Skeletal muscle satellite cell (primary cell): ENCODE measurements around the gene SMCHD1.
"Not testable (repeated sequence)": the region's sequence is repeated elsewhere in the genome, so short reads cannot be mapped to it uniquely, and the experiment has no call there.

ENCODE experiments used
- H3K27me3 ChIP-seq: 2 replicates; pipeline ENCODE4 v1.7.0; 2013; ENCODE audit warnings: low read length; ENCODE audit not compliant: control insufficient read depth, insufficient read depth
- H3K36me3 ChIP-seq: 2 replicates; pipeline ENCODE4 v1.7.0; 2013; ENCODE audit warnings: mild to moderate bottlenecking, control low read depth, low read length; ENCODE audit not compliant: insufficient read depth
- H3K4me1 ChIP-seq: 2 replicates; pipeline ENCODE4 v1.7.0; 2013; ENCODE audit warnings: low read length; ENCODE audit not compliant: control insufficient read depth, insufficient read depth
- H3K4me2 ChIP-seq: 2 replicates; pipeline ENCODE4 v1.7.0; 2013; ENCODE audit warnings: mild to moderate bottlenecking, low read length
- H3K4me3 ChIP-seq: 2 replicates; pipeline ENCODE4 v1.7.0; 2013; ENCODE audit warnings: low read length
- H3K9ac ChIP-seq: 2 replicates; pipeline ENCODE4 v1.7.0; 2013; ENCODE audit warnings: mild to moderate bottlenecking, low read depth, low read length, moderate library complexity
- H3K9me3 ChIP-seq: replicated peaks from 2 replicates; pipeline ENCODE4 v1.7.0; 2013; ENCODE audit warnings: mild to moderate bottlenecking, control low read depth, low read length

Gene SMCHD1

DNA sequence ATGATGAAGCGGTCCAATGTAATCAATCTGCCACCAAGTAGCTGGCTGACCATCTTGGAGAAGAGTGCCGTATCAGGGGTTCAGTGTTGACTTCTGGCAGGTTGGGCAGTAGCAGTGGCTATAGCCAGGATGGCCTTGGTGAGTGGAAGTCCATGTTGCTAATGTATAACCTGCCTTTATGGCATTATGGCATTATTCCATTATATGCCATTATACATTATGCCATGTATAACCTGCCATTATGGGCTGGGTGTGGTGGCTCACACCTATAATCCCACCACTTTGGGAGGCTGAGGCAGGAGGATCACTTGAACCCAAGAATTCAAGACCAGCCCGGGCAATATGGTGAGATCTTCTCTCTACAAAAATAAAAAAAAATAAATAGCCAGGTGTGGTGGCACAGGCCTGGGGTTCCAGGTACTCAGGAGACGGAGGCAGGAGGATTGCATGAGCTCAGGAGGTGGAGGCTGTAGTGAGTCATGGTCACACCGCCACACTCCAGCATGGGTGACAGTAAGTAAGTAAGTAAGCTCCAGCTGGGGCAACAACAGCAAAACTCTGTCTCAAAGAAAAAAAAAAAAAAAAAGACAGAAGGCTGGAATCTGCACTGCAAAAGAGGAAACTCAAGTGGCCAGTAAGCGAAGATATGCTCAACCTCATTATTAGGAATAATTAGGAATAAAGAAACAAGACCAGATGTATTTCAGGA, 166.8 kb downstream of the SMCHD1 start:
- Histone ChIP-seq H3K4me1 (no peaks in the 10 kb centered on the region), H3K36me3 (no peaks in the 10 kb centered on the region), H3K9me3 (no peaks in the 10 kb centered on the region), H3K27me3 (peaks cover 7% of the 10 kb centered on the region), H3K4me3 (no peak overlapping the region), H3K4me2 (no peak overlapping the region), H3K9ac (no peak overlapping the region)

DNA sequence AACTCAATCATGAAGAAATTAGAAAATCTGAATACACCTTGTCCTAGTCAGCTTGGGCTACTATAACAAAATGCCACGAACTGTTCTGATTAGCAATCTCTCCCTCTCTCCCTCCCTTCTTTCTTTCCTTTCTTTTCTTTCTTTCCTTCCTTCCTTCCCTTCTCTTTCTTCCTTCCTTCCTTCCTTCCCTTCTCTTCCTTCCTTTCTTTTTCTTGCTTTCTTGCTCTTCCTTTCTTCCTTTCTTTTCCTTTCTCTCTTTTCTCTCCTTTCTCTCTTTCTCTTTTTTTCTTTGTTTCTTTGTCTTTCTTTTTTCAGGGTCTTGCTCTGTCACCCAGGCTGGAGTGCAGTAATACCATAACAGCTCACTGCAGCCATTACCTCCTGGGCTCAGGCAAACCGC, 167.7 kb downstream of the SMCHD1 start:
- no peaks in the 10 kb centered on the region for H3K9me3 ChIP-seq

DNA sequence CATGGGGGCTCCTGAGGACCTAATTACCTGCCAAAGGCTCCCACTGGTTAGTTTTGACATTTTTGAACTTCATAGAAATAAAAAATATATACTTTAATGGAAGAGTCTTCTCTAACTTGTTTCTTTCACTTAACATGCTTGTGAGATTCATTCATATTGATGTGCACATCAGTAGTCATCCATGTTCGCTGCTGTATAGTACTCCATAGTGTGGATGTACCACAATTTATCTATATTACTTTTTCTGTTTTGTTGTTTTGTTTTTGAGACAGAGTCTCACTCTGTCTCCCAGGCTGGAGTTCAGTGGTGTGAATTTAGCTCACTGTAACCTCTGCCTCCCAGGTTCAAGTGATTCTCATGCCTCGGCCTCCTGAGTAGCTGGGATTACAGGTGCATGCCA, 168.4 kb downstream of the SMCHD1 start:
- Histone ChIP-seq H3K4me2 (no peak overlapping the region), H3K4me3 (no peak overlapping the region), H3K27me3 (peaks cover 7% of the 10 kb centered on the region), H3K4me1 (no peaks in the 10 kb centered on the region), H3K9ac (no peak overlapping the region), H3K36me3 (no peaks in the 10 kb centered on the region), H3K9me3 (no peaks in the 10 kb centered on the region)

More for the DNA sequence above, 167.7 kb downstream of the SMCHD1 start:
- Histone ChIP-seq H3K4me3 (no peak overlapping the region), H3K9ac (no peak overlapping the region), H3K36me3 (no peaks in the 10 kb centered on the region), H3K27me3 (peaks cover 7% of the 10 kb centered on the region), H3K4me1 (no peaks in the 10 kb centered on the region), H3K4me2 (no peak overlapping the region)

DNA sequence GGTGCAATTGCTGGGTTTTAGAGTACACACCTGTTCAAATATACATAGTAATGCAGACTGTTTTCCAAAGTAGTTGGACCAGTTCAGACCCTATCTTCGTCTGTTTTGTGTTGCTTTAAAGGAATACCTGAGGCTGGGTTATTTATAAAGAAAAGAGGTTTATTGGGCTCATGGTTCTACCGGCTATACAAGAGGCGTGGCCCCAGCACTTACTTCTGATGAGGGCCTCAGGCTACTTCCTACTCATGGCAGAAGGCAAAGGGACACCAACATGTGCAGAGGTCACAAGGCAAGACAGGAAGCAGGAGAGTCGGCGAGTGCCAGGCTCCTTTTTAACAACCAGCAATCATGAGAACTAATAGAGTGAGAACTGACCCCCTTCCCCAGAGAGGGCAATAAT, 169.3 kb downstream of the SMCHD1 start:
- Histone ChIP-seq H3K36me3 (no peaks in the 10 kb centered on the region), H3K27me3 (peaks cover 7% of the 10 kb centered on the region), H3K4me1 (no peaks in the 10 kb centered on the region), H3K4me2 (no peak overlapping the region), H3K4me3 (no peak overlapping the region), H3K9me3 (no peaks in the 10 kb centered on the region), H3K9ac (no peak overlapping the region)

DNA sequence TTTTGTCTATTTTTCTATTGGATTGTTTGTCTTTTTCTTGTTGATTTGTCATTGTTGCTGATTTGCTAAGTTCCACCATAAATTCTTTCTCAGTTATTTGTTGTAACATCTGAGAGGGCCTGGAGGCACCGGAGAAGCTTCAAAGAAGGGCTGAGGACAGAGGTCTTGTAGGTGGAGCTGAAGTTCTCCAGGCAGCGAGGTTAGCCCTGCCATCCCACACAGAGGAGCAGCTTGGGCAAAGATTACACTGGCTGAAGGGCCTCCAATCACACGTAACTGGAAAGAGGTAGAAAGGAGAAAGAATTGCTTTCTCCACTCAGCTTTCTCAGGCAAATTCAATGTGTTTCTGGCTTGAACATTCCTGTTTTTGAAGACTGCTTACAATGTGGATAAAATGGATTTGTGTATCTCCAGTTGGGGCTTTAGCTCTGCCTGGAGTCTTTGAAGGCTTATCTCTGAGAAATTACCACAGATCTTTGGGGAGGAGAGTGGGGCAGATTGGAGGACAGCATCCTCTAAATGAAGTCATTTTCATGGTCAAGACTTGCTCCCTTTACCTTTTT, 170.2 kb downstream of the SMCHD1 start:
- H3K4me3 ChIP-seq, result no peak overlapping the region
- H3K9ac ChIP-seq, result no peak overlapping the region
- no peaks in the 10 kb centered on the region for H3K4me1 ChIP-seq

DNA sequence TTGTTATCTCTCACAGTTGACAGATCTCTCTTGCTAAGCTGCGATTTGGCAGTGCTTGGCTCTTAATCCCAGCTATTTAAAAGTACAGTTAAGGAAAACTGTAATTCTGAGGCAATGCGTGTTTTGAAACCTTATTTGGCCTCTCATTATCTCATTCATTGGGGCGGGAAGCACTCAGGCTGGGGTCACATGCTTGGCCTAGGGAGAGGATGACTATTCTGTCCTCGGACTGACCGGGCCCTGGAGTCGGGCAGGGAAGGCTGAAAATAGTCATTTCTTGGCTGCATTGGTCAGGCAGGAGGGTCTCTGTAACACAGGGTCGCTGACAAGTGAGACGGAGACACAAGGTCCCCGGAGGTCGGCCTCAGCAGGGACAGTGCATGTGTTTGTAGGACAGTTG, 171.1 kb downstream of the SMCHD1 start:
- no peaks in the 10 kb centered on the region for H3K9me3 ChIP-seq
- H3K4me3 ChIP-seq, result no peak overlapping the region
- peaks cover 16% of the 10 kb centered on the region for H3K27me3 ChIP-seq
- H3K4me2 ChIP-seq, result no peak overlapping the region
- H3K36me3 ChIP-seq, result no peaks in the 10 kb centered on the region
- no peak overlapping the region for H3K9ac ChIP-seq
- no peaks in the 10 kb centered on the region for H3K4me1 ChIP-seq

More for the DNA sequence above, 170.2 kb downstream of the SMCHD1 start:
- no peaks in the 10 kb centered on the region for H3K36me3 ChIP-seq
- H3K9me3 ChIP-seq, result no peaks in the 10 kb centered on the region
- H3K27me3 ChIP-seq, result peaks cover 12% of the 10 kb centered on the region
- no peak overlapping the region for H3K4me2 ChIP-seq

DNA sequence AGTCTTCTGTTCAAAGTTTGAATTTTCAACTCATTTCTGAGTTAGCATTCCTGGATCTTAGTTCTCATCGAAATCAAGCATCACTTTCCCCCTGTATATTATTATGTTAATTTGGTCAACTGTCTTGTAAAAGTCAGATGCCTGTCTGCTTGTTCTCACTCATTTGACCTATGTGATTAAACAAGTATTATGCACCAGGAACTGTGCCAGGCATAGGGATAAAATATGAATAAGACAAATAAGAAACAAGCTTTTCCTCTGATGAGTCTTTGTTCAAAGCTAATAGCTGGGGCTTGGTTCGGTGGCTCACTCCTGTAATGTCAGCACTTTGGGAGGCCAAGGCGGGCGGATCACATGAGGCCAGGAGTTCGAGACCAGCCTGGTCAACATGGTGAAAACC, 171.5 kb downstream of the SMCHD1 start:
- Histone ChIP-seq H3K36me3 (no peaks in the 10 kb centered on the region), H3K9ac (no peak overlapping the region), H3K4me2 (no peak overlapping the region), H3K4me1 (no peaks in the 10 kb centered on the region), H3K4me3 (no peak overlapping the region), H3K27me3 (peaks cover 12% of the 10 kb centered on the region), H3K9me3 (no peaks in the 10 kb centered on the region)

DNA sequence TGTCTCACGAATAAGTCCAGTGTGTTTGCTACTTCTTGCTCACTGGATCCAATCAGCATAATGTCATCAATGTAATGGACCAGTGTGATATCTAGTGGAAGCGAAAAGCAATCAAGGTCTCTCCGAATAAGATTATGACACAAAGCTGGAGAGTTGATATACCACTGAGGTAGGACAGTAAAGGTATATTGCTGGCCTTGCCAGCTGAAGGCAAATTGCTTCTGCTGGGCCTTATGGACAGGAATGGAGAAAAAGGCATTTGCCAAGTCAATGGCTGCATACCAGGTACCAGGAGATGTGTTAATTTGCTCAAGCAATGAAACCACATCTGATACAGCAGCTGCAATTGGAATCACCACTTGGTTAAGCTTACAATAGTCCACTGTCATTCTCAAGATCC, 180.6 kb downstream of the SMCHD1 start:
- H3K4me1 ChIP-seq, H3K9me3 ChIP-seq, H3K9ac ChIP-seq, H3K36me3 ChIP-seq, H3K4me3 ChIP-seq, H3K4me2 ChIP-seq: not testable (repeated sequence)
- H3K27me3 ChIP-seq, result peaks cover 12% of the 10 kb centered on the region

DNA sequence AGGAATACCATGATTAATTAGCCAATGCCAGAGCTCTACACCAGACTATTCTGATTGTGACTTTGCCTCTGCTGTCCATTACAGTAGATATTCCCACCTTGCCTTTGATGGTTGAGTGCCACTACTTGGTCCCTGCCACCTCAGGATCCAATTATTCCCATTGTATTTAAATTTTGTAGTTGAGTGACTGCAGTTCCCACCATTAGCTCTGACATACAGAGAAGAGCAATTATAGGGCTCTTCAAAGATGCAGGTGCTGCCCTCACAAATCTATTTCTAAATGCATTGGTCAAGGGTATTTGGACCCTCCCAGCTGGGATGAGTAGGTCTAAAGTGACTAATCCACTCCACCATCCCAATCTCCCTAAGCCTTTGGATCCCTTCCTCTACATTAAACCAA, 181.8 kb downstream of the SMCHD1 start:
- not testable (repeated sequence) for H3K4me3 ChIP-seq, H3K9me3 ChIP-seq, H3K36me3 ChIP-seq, H3K9ac ChIP-seq, H3K4me2 ChIP-seq, H3K4me1 ChIP-seq
- H3K27me3 ChIP-seq, result peaks cover 10% of the 10 kb centered on the region

DNA sequence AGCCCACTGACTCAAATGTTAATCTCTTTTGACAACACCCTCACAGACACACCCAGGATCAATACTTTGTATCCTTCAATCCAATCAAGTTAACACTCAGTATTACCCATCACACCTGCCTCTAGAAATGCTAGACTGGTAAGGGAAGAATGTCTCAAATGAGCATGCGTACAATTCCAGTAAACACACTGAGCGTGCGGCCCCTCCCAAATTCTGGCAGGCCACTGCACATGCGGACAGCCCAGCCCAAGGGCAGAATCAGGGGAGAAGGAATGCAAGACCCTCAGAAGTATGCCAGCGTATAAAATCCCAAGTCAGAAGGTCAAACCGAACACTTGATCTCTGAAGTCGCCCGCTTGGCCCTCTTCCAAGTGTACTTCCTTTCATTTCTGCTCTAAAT, 183.7 kb downstream of the SMCHD1 start:
- H3K9me3 ChIP-seq, result no peaks in the 10 kb centered on the region
- H3K4me2 ChIP-seq, result no peak overlapping the region
- no peaks in the 10 kb centered on the region for H3K36me3 ChIP-seq
- H3K4me3 ChIP-seq, result no peak overlapping the region
- H3K9ac ChIP-seq, result no peak overlapping the region
- H3K4me1 ChIP-seq, result no peaks in the 10 kb centered on the region
- peaks cover 26% of the 10 kb centered on the region for H3K27me3 ChIP-seq

DNA sequence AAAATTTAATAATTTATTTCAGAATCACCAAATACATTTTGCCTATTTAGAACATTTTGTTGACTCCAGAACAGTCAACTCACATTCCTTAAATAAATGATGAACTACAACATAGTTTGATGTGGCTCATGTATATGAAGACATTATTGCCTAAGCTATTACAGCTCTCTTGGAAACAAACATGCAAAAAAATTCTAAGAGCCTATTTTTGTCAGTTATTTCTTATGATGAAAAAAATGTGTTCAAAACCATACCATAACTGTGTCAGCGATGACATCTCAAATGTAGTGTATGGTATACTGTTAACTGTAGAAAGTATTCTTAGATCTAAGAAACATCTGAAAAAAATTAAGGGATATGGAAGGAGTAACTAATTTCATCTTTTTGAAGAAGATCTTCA, 185.0 kb downstream of the SMCHD1 start:
- Histone ChIP-seq H3K27me3 (peaks cover 34% of the 10 kb centered on the region), H3K9me3 (no peaks in the 10 kb centered on the region), H3K4me2 (no peak overlapping the region), H3K4me3 (no peak overlapping the region), H3K36me3 (no peaks in the 10 kb centered on the region), H3K4me1 (no peaks in the 10 kb centered on the region), H3K9ac (no peak overlapping the region)

DNA sequence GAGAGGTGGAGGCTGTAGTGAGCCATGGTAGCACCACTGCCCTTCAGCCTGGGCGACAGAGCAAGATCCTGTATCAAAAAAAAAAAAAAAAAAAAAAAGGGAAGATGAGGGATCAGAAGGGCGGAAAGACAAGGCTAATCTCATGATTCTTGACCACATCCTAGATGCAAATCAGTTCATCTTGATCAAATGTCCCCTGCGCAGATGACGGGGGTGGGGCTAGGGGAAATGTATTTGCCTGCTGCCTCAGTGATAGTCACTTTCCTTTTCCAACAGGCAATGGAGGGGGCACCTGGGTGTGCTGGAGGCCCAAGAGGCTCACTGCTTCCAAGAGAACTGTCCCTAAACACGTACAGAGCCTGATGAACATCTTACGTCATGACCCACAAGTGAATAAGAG, 187.6 kb downstream of the SMCHD1 start:
- Histone ChIP-seq H3K4me2 (no peak overlapping the region), H3K36me3 (no peaks in the 10 kb centered on the region), H3K27me3 (peaks cover 53% of the 10 kb centered on the region), H3K4me1 (peaks cover 11% of the 10 kb centered on the region), H3K9me3 (no peaks in the 10 kb centered on the region), H3K9ac (no peak overlapping the region), H3K4me3 (no peak overlapping the region)
